ENCODE measurements around the gene HOXA6.

HOXA6 gene

DNA sequence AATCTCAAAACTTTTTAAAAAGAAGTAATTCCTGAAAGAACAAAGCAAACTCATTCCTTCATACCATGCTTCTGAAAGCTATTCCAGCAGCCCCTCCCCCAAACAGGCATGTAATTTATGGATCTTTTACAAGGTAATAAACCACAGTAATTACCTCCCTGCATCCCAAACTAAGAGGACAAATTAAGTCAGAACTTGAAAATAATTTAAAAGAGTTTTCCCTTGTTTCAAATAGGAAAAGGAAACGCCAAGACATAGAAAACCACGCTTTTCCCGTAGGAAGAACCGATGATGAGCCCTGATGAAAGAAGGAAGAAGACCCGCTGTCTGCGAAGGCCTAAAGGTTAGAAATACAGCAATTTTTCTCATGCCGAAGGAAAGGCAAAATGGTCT, 25.9 kb downstream of the HOXA6 start:
- no peak for DNase-seq

DNA sequence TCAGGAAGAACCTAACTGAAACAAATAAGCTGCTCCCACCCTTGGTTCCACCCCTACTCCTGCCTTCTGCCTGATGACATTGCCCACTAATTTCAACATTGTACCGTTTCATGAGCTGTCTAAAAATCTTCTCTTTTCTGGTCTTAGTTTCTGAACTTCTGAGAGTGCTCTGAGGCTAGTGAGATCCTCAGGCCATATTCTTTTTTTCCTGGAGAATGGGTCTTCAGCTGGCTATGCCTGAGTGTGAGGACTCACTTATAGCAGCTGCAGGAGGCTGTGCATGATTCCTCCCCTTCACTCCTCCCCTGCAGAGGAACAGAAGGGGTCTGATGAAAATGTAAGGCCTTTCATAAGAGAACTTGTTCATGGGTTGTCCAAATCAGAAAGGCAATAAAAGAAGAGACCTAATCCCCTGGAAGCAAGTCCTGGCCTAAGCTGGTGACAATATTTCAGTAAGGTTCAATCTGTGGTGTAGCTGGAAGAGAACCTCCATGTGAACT, 28.1 kb downstream of the HOXA6 start:
- DNase-seq, result no peak

DNA sequence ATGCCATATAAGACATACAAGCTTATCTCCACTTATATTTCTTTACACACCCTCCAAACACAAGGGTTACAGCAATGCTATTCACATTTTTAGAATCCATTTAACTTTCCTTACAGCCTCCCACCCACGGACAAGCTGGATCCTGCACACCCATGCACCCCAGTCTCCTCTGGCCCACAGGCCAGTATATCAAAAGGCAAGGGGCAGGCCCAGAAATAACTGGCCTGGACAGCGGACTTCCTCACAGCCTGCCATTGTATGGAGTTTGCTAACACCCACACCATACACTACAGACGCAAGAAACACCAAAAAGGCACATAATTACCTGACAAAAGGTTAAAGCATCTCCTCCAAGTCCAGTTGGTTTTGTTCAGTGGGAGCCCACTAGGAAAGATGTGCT, 29.0 kb downstream of the HOXA6 start:
- no peak for DNase-seq

DNA sequence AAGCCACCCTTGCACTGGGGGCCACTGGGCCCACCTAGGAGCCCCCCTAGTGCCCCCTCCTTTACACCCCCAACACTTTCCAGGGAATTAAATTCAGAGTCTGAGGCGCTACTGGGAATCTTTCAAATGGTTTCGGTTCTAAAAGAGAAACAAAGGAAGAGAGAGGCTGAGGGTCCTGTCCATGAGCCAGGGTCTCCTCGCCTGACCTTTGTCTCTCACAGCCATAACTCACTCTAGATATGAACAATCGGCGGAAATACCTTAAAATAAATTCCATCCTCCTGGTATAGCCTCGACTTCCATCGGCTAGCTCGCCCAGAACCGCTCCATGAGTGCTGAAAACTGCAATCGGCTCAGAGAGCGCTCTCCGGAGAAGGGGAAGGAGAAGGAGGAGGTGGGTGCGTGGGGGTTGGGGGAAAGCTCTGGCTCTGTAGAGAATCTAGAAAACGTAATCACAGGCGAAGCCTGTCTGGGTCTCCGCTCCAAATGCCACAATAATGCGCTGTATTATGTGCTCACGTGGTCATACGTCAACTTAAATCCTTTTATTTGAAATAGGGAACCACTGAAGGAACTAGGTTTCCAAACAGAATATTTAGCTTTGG, 29.6 kb downstream of the HOXA6 start:
- DNase-seq, result no peak

DNA sequence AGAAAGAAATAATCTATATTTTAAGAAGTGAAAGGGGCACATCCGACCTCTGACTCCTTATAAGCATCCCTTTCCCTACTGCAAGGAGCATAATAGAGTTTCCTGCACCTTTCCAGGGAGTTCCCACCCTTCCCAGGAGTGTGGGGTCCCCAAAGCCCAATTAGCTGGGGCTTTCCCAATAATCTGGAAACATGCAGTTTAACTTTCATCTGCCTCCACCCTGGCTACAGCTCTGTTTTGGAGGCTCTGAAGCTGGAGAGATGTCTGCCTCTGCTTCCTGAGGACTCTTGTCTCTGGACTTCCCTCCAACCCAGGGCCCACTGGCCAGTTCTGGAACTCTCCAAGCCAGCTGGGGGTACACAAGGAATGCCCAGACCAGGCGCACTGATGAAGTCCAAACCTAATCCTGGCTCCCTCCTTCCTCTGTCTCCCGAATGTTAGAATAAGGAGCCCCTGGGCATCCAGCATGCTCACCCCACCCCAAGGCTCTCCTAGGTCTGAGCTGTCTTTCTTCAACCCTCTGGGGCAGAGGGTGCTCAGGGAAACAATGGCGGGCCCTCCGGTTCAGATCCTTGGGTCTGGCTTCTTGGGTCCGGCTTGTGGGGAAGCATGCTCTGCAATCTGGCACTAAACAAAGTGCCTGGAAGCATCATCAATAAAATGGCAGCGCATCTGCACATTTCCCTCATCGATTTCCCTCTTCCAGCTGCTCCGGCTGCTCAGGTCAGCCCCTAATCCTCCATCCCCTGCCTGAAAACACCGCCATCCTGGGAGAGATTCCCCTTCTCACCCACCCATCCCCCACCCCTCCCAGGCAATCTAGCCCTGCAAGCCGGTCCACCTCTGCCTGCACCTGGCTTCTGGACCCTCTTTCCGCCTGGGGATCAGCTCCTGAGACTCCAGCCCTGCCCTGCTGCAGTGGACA, 30.4 kb downstream of the HOXA6 start:
- no peak for DNase-seq

- no peak for DNase-seq
Observed at GRCh38 chr7:27116031-27116961, 31.3 kb downstream of the HOXA6 start.

GRCh38 chr7:27115221-27116026, 32.1 kb downstream of the HOXA6 start:
- no peak for DNase-seq

DNA sequence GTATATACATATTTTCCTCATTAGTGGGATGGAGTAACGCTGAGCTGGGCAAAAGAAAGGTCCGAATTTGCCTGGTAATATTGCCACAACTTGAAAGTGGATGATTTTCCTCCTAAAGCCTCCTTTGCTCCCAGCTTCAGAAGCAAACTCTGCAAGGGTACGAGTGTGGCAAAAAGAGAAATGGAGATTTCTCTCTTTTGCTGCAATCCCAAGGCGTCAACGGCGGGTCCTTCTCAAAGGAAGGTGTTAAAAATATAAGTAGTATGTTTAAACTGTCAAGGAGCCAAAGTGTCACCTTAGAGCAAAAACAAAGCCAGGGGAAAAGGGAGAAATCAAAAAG, 32.7 kb downstream of the HOXA6 start:
- DNase-seq, result no peak

GRCh38 chr7:27113991-27114769, 33.4 kb downstream of the HOXA6 start:
- no peak for DNase-seq

DNA sequence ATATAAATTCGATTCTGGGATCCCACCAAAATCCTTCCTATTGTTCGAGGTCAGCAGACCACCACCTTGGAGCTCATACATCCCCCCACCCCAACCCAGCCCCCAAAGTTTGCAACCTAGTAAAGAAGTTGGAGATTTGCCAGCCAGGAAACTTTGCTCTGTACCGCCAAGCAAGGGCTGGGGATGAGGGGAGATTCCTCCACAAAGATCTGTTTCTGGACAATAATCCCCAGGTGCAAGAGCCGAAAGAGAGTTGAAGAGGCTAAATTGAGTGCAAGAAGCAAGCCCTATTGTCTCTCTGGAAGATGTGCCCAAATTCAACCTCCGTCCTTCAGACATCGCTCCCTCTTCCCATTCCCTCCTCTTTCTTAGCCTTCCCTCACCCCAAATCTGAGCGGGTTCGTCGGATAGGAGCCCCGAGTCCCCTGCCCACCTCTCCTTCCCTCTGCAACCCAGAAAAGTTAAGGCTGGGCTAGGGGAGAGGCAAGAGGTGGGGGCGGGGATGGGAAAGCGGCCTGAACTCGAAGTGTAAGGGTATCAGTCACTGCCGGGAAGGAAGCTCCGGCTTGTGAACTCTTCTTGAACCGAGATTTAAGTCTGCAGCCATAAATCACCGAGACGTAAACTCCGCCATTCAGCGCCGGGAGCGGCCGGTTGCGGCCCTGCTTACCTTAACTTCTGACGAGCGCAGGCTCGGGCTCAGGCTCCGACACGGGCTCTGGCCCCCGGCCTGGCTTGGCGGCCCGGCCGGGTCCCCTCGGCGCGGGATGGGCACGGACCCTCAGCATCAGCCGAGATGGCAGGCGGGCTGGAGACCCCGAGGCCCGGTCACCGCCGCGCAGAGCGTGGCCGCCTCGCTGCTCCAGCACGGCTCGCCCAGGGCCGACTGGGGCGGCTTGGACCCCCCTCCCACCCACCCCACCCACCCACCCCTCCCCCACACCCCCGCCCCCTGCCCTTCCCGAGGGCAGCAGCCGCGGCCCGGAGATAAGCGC, 34.3 kb downstream of the HOXA6 start:
- no peak for DNase-seq

DNA sequence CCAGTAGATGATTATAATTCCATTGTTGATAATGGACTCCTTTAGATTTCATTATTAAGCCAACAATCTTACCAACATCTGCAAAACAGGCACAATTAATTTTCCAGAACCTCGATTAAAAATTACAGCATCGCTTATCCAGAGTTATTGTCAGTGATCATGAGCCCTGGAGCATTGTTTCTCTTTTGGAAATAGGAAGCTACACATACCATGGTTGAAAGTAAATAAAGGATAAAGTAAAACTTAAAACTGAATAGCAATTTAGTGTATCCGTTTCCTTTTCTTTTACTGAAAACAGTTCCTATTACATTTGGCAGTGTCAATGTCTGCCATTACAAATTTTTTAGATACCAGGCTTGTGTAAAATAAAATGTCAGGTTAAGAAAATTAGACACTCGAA, 35.2 kb downstream of the HOXA6 start:
- DNase-seq, result no peak

DNA sequence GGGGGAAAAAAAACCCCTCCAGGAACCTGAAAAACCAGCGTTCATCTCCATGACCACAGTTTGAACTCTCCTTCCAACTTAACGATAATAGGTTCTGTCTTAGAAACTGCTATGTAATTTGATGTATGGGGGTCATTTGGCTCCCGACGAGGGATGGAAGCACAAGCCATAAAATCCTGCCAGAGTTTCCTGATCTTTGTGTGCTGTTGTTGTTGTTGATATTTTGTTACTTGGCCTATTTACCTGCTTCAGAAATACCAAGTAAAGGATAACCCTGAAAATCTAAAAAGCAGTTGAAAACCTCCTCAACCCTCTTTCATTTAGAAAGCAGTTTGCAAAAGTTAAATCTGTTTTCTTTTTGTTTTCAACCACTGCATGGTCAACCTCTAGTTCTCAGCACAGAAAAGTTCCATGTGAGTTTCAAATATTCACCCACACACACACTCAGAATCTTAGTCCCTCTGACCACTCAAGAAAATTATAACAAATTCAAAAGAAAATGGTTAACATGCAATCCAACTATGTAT, 35.8 kb downstream of the HOXA6 start:
- no peak for DNase-seq

- no peak for DNase-seq
Observed at GRCh38 chr7:27111042-27111750, 36.4 kb downstream of the HOXA6 start.

- no peak for DNase-seq
Observed at GRCh38 chr7:27110186-27111031, 37.2 kb downstream of the HOXA6 start.

- no peak for DNase-seq
Observed at GRCh38 chr7:27109466-27110185, 37.9 kb downstream of the HOXA6 start.

DNA sequence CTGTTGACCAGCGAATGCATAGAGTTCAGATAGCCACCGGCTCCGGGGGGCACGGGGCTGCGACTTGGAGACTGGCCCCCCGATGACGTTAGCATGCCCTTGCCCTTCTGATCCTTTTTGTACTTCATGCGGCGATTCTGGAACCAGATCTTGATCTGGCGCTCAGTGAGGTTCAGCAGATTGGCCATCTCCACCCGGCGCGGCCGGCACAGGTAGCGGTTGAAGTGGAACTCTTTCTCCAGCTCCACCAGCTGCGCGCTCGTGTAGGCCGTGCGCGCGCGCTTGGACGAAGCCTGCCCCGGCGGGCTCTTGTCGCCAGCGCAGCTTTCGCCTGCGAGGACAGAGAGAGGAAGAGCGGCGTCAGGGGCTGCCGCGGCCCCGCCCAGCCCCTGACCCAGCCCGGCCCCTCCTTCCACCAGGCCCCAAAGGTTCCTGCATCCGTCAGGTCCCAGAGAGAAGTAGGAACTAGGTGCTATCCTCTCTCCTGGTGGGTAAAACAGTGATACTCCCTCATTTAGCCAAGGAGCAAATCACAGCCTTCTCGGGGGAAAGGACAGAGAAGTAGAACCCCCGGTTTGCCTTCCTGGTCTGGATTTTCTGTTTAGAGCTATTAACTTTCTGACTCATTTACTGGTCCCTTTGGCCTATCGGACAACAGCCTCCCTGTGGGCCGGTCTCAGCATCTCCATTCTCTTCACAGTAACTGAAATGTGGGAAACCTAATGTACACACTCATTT, 39.0 kb downstream of the HOXA6 start:
- DNase-seq, result no peak

All from stimulated activated CD4-positive, alpha-beta T cell treated with anti-CD3 and anti-CD28 coated beads, Interleukin-12 subunit alpha, Interleukin-12 subunit beta, amount 100 ng/mL, for 4 hours (primary cell).